Thyroid gland (tissue), 4 donors: ENCODE results near the gene RAD9B. TPM values are rescaled to one million over a fixed set of nuclear protein-coding genes. Genes with fewer than 3 reads are reported as not detected.
"Not testable (repeated sequence)": the region's sequence is repeated elsewhere in the genome, so short reads cannot be mapped to it uniquely, and the experiment has no call there.

Experiments
- DNase-seq, 2 donors: peaks; one replicate each; pipeline ENCODE4 v3.0.0-alpha.2; 2019
- H3K27ac ChIP-seq, 3 donors: fragments of 200-600 bp; sonication (generic); 1 replicate in 2 of 3; 2 replicates in 1 of 3; pipeline ENCODE4 v1.5.1; 2016 to 2019; ENCODE audit warnings: mild to moderate bottlenecking in 1 of 3, moderate library complexity in 1 of 3
- H3K27me3 ChIP-seq: fragments of 200-600 bp; sonication (generic); one replicate; pipeline ENCODE4 v1.5.1; 2019
- H3K36me3 ChIP-seq, 2 donors: fragments of 200-600 bp; sonication (generic); one replicate each; pipeline ENCODE4 v1.5.1; 2016 to 2019
- H3K4me1 ChIP-seq, 2 donors: fragments of 200-600 bp; sonication (generic); one replicate each; pipeline ENCODE4 v1.5.1; 2017 to 2019
- H3K4me3 ChIP-seq, 3 donors: fragments of 200-600 bp; sonication (generic); replicated peaks in 1 of 3; 1 replicate in 2 of 3; 2 replicates in 1 of 3; pipeline ENCODE4 v1.5.1; 2016; ENCODE audit warnings: mild to moderate bottlenecking in 1 of 3
- H3K9me3 ChIP-seq: fragments of 200-600 bp; sonication (generic); one replicate; pipeline ENCODE4 v1.5.1; 2017
- CTCF ChIP-seq, 6 experiments: fragments of 200-600 bp in 3 of 6; fragments of 450-650 bp in 3 of 6; sonication (generic) in 3 of 6; IDR thresholded peaks; one replicate each; pipeline ENCODE4 v1.5.1; 2016 to 2019; ENCODE audit warnings: antibody characterized with exemption in 6 of 6, mild to moderate bottlenecking in 2 of 6, inconsistent platforms in 1 of 6, moderate library complexity in 1 of 6
- POLR2A ChIP-seq, 2 donors: fragments of 450-650 bp; IDR thresholded peaks; one replicate each; pipeline ENCODE4 v1.6.1; 2017; ENCODE audit warnings: antibody characterized with exemption in 2 of 2, mild to moderate bottlenecking in 2 of 2, moderate library complexity in 1 of 2
- WGBS, 2 donors: methylation state at CpG; one replicate each; pipeline ENCODE4 v1.1.5; 2017; 5-methylcytosine and 5-hydroxymethylcytosine counted together
- intact Hi-C: fragments of 100-400 bp; cut with DNase I; formaldehyde crosslinking; loops from one replicate; pipeline ENCODE4 v1.15.1; 2023
- total RNA-seq, 4 donors: library from RNA; depleted of rRNA; stranded (reverse); fragments of >200 nt; gene quantifications; one replicate each; pipeline ENCODE4 v1.2.3, GENCODE V29; 2016

Gene RAD9B
- total RNA-seq, 4 donors from 2014 or later: 0.40 to 0.45 TPM; not detected in 2

- 76 to 85% methylated on average over 6 of the region's 6 CpGs for WGBS, 2 donors
- DNase-seq: no peak
- Histone ChIP-seq H3K36me3 (no peaks in the 10 kb centered on the region), H3K27me3 (no peaks in the 10 kb centered on the region), H3K9me3 (no peaks in the 10 kb centered on the region), H3K4me1 (no peaks in the 10 kb centered on the region), H3K27ac (no peak overlapping the region), H3K4me3 (no peak overlapping the region)
- TF ChIP-seq CTCF (IDR thresholded peaks at IDR 0.05) (no peak), POLR2A (IDR thresholded peaks at IDR 0.05) (no peak)
- intact Hi-C loops: no loop called here
These were observed 11.7 kb downstream of the RAD9B start for GRCh38 chr12:110513842-110514241.

- no peaks in the 10 kb centered on the region for H3K9me3 ChIP-seq
- no peak overlapping the region for H3K4me3 ChIP-seq
- H3K36me3 ChIP-seq: no peaks in the 10 kb centered on the region
- H3K27ac ChIP-seq: no peak overlapping the region
- H3K4me1 ChIP-seq: no peaks in the 10 kb centered on the region
- DNase-seq: no peak
- 56 to 75% methylated on average over 1 of the region's 1 CpG for WGBS, 2 donors
- TF ChIP-seq CTCF (IDR thresholded peaks at IDR 0.05) (no peak), POLR2A (IDR thresholded peaks at IDR 0.05) (no peak)
- no peaks in the 10 kb centered on the region for H3K27me3 ChIP-seq
- intact Hi-C loops: no loop called here
These were observed 12.2 kb downstream of the RAD9B start for GRCh38 chr12:110514363-110514762.

GRCh38 chr12:110516995-110517394, 14.9 kb downstream of the RAD9B start:
- no peak overlapping the region for H3K4me3 ChIP-seq

GRCh38 chr12:110518014-110518413, 15.9 kb downstream of the RAD9B start:
- H3K36me3 ChIP-seq, H3K27ac ChIP-seq, DNase-seq, H3K4me1 ChIP-seq, H3K27me3 ChIP-seq, intact Hi-C loops, H3K9me3 ChIP-seq, H3K4me3 ChIP-seq: not testable (repeated sequence)
- 91 to 95% methylated on average over 8 of the region's 8 CpGs for WGBS, 2 donors

More at GRCh38 chr12:110516995-110517394, 14.9 kb downstream of the RAD9B start:
- H3K36me3 ChIP-seq: no peaks in the 10 kb centered on the region
- intact Hi-C loops: no loop called here
- no peak for DNase-seq
- no peak for TF ChIP-seq CTCF (IDR thresholded peaks at IDR 0.05)
- TF ChIP-seq POLR2A (IDR thresholded peaks at IDR 0.05): no peak
- H3K27me3 ChIP-seq: no peaks in the 10 kb centered on the region
- no peaks in the 10 kb centered on the region for H3K9me3 ChIP-seq
- 89 to 90% methylated on average over 3 of the region's 3 CpGs for WGBS, 2 donors
- H3K27ac ChIP-seq: no peak overlapping the region
- no peaks in the 10 kb centered on the region for H3K4me1 ChIP-seq

- H3K9me3 ChIP-seq, intact Hi-C loops, H3K4me1 ChIP-seq, H3K4me3 ChIP-seq, H3K27ac ChIP-seq, H3K36me3 ChIP-seq, H3K27me3 ChIP-seq, DNase-seq: not testable (repeated sequence)
- WGBS, 2 donors: 89 to 93% methylated on average over 11 of the region's 11 CpGs
These were observed 19.0 kb downstream of the RAD9B start for GRCh38 chr12:110520876-110521712.

- Histone ChIP-seq H3K27me3 (no peaks in the 10 kb centered on the region), H3K27ac (no peak overlapping the region), H3K4me3 (no peak overlapping the region), H3K36me3 (no peaks in the 10 kb centered on the region), H3K4me1 (peaks cover 0 to 13% of the 10 kb centered on the region in 2 donors), H3K9me3 (no peaks in the 10 kb centered on the region)
- no peak for DNase-seq
- WGBS, 2 donors: 88 to 91% methylated on average over 6 of the region's 6 CpGs
- intact Hi-C loops: no loop called here
- no peak for TF ChIP-seq POLR2A (IDR thresholded peaks at IDR 0.05)
- TF ChIP-seq CTCF (IDR thresholded peaks at IDR 0.05): no peak
These were observed 26.2 kb downstream of the RAD9B start for GRCh38 chr12:110528277-110528839.
